Activated gamma-delta T cell treated with Interleukin-2 at 50 U/mL for 16 hours (primary cell): ENCODE data around the gene LRIG3.

Experiments used
- DNase-seq: peaks from one replicate; pipeline ENCODE4 v3.0.0-alpha.2; 2020

LRIG3 gene

DNA sequence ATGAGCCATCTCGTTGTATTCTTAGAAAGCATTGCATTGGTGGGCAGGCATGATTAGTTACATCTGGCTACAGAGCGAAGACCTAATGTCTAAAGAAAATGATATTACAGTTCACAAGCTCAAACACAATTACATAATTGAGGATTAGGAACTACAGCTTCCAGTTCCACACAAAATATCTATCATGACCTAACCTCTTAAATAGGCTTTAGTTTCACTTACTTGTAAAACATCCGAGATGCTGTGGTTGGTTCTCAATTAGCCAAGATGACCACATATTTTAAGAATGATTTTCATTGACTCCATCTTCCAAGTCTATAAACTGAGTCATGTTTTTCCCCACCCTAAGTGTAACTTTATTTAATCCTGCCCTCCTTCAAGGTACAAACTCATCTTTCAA lies 69.5 kb downstream of the LRIG3 start:
- DNase-seq: no peak

DNA sequence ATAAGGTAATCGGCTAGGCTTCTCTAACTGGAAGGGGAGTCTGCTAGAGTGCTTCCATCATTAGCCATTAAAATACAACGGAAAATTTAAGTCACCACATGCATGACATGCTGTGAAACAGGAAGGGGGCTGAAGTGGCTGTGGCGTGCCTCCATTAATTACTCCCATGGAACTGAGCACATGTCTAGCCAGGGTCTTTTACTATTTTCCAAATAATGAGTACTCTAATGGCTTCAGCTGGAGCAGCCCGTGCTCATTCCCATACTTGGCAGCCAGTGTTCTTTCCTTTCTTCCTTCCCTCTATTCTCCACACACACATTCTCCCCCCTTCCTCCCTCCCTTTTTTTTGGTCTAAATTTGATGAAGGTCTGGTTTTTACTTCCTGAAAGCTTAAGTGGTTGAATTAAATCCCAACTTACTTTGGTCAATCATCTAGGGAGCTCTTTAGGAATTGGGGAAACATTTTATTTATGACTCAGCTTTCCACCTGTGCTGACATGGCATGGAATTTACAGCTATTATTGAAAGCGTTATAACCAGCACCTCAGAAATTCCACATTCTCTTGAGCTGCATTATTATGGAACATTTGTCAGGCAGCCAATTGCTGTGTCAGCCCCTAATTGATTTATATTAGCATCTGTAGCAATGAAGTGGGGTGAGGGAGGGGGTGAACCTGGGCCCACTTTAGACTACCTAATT lies 72.3 kb downstream of the LRIG3 start:
- DNase-seq: no peak

DNA sequence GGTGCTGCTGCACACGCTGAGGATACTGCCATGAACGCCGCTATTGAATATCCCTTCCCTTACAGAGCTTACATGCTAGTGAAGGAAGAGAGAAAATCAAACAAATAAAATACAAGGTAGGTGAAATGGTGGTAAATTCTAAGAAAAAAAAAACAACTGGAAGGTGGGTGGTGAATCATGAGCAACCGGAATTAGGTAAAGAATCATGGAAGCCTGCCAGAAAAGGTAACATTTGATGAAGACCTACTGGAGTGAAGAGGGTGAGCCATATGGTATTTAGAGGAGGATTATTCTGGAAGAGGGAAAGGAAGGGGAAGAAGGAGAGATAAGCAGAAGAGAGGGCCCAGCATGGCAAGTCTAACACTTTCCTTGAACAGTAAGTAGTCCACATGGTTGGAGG lies 76.1 kb downstream of the LRIG3 start:
- no peak for DNase-seq

DNA sequence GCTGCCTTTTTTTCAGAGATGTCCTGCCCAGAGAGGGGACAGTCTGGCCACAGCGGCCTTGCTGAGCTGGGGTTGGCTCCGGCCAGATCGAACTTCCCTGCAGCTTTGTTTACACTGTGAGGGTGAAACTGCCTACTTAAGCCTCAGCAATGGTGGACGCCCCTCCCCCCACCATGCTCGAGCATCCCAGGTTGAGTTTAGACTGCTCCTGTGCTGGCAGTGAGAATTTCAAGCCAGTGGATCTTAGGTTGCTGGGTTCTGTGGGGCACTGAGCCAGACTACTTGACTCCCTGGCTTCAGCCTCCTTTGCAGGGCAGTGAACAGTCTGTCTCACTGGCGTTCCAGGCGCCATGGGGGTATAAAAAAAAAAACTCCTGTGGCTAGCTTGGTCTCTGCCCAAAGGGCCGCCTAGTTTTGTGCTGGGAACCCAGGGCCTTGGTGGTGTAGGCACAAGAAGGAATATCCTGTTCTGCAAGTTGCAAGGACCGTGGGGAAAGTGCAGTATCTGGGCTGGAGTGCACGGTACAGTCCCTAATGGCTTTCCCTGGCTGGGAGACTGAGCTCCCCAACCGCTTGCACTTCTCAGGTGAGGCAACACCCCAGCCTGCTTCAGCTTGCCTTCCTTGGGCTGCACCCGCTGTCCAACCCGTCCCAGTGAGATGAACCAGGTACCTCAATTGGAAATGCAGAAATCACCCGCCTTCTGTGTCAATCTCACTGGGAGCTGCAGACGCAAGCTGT lies 79.1 kb downstream of the LRIG3 start:
- DNase-seq: no peak

DNA sequence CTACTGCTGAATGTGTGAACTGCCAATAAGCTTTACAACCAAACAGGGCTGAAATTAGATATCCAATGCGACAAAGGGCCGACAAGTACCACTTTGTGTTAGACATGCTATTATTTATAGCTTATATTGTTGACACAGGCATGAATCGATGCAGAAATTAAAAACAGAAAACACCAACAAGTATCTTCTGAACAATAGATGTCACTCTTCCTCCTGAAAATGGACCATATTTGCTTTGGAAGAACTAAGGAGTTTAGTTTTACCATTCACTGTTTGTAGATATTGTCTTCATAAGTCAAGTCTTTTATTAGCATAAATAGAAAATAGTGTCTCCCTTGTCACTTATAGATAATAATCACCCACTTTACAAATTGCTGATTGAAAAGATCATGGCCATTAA lies 86.5 kb downstream of the LRIG3 start:
- no peak for DNase-seq

DNA sequence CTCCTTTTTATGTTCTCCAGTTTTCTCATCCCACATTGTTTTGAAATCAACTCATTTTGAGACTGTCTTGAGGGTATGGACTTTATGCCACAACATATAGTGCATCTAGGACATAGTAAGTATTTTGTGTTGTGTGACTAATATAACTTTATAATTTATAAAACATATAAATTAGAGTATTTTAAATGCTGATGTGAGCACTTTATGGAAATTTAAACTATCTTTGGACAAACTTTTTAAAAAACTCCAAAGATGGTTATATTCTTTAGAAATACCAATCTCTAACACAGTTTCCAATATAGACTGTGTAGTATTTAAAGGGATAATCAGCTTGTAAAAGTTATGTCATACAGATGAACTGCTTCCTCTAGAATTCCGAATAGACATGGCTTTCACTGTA lies 87.4 kb downstream of the LRIG3 start:
- DNase-seq: no peak
